ENCODE measurements around the gene TRPV4.
"Not testable (repeated sequence)": the region's sequence is repeated elsewhere in the genome, so short reads cannot be mapped to it uniquely, and the experiment has no call there.

The TRPV4 gene

DNA sequence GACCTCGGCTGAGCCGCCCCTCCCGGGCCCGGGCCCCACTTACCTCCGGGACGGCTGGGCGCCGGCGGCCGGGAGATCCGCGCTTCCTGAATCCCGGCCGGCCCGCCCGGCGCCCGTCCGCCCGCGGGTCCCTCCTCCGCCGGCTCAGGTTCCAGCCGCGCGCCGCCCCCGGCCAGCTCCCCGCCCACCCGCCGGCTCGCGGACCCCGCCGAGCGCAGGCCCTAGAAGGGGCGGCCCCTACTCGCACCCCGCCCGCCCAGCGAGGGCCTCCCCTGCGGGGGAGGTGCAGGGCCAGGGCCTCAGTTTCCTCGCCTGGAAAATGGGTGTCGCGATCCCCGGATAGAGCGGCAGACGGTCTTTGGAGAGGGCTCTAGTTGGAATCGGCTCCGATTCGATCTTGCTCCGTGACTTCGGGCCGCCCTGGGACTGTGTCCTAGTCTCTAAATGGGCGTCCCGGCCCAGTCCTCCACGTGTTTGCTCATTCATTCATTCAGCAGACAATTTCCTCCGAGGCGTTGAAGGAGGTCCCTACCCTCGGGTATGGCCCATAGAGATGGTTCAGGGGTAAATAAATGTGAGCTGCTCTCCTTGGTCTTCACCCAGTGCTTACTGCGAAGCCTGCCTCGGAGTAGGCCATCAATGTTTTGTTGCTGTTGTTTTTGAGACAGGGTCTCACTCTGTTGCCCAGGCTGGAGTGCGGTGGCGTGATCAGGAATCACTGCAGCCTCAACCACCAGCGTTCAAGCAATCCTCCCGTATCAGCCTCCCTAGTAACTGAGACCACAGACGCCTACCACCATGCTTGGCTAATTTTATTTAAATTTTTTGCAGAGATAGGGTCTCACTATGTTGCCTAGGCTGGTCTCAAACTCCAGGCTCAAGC lies at the start of gene TRPV4:
TRPV4 (minus strand) TSS at position 92 of the 883 bp plus-strand sequence. CDS start 18,602 bp downstream, outside the sequence.
- DNase-seq = no peak

- DNase-seq = no peak
Observed at GRCh38 chr12:109881752-109882151, 48.6 kb upstream of the TRPV4 start.

- no peak for DNase-seq
Observed at GRCh38 chr12:109880938-109881337, 47.7 kb upstream of the TRPV4 start.

DNA sequence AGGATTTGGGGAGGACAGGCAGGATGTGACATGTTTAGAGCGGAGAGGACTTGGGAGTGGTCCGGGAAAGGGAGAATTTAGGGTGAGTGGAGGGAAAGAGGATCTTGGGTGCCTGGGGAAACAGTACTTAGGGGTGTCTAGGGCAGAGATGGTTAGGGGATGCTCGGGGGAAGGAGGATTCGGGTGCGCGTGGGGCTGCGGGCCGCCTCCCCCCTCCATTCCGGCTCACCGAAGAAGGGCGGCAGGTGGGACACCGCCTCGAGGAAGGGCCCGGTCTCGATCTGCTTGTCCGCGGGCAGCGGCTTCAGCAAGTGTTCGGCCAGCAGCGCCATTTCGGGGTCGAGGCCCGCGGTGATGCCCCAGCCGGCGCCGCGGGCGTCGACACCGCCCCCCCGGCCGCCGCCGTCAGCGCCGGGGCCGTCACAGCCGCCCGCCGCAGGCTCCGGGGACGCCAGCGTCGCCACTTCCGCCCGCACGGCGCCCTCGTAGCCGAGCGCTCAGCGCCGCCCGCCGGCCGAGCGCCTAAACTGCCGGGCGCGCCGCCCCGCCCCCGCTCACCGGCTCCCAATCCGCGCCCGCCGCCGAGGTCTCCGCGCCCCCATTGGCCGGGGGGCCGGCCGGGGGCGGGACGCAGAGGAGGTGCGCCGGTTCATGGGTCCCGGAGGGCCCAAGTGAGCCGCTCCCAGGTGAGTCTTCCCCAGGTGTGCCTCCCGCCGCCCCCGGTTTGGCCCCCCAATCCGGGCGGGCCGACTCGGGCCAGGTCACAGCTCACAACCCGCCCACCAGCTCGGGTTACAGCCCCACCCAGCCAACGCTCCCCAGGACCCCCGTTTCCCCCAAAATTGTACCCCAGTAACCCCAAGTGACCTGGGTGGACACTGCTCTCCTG lies 47.1 kb upstream of the TRPV4 start, which contains the start of gene GLTP:
GLTP (minus strand) TSS at position 499 of the 889 bp plus-strand sequence; CDS start at position 332, 167 bp downstream.
- peak in 1 of 2 experiments; percentile 50 for DNase-seq

DNA sequence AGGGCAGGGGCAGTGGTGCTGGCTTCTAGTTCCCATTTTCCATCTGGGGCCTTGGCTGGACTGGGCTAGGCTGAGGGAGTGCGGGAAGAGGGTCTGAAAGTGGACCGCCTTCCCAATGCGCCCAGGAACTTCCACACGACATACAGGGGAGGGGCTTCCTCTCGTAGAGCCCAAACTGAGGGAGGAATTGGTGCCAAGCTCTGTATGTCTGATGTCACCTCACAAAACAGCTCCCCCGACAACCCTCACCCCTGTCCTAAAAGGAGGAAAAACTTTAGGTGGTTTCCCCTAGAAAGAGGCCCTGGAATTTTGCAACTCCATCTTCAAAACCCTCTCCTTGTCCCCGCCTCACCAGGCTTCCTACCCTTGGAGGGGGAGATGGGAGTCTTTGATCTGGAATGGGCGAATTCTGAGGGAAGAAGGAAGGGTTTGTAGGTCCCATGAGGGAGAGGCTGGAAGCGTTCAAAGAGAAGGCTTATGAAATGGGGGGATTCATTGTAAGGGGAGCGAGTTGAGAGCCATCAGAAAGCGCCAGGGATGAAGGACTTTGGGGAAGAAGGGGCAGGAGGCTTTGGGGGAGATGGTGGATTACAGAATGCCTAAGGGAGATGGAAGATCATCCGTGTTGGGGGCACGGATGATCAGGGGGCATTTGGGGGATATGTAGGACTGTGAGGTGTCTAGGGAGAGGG lies 46.3 kb upstream of the TRPV4 start:
- no peak for DNase-seq

DNA sequence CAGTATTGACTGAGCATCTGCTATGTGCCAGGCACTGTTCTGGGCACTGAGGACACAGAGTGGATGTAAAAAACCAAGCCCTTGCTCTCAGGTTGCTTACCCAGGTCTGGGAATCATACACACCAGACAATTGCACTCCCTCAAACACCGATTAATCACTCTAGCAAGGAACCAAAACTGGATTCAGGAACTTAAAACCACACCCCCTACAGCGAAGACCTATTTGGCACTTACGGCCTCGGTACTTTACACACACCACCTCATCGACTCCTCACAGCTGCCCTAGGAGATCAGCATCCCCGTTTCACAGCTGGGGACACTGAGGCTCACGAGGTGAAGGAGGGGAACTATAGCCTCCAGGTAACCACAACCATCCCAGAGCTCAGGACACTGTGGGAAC lies 45.6 kb upstream of the TRPV4 start:
- no peak for DNase-seq

GRCh38 chr12:109878247-109878625 lies 45.0 kb upstream of the TRPV4 start:
- DNase-seq = no peak

DNA sequence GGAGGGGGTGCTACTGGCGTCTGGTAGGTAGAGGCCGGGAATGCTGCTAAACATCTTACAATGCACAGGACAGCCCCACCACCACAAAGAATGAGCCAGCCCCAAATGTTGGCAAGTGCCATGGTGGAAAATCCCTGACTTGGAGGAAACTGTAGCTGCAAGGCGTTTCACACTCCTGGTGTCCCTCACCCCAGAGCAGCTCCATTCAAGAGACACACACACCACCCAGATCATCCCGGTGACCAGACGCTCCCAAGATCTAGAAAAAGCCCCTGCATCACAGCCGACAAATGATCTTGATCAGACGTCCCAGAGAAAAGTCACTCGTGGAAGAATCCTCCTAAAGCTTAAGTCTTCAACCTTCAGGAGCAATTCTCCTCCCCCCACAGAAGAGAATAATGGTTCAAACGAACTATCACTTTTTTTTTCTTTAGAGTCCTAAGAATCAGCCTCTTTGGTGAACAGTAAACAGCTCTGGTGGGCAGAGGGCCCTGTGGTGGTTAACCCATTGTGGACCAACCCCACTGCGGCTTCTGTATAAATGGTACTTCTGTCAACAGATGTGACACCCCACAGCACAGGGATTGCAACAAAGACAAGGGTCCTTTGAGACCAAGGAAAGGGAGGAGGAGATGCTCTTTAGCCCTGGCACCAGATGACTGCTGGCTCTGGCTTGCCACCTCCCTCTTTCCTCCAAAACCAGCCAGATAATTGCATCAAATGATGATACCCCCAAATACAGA lies 44.5 kb upstream of the TRPV4 start:
- no peak for DNase-seq

GRCh38 chr12:109876406-109876805 lies 43.2 kb upstream of the TRPV4 start:
- no peak for DNase-seq

DNA sequence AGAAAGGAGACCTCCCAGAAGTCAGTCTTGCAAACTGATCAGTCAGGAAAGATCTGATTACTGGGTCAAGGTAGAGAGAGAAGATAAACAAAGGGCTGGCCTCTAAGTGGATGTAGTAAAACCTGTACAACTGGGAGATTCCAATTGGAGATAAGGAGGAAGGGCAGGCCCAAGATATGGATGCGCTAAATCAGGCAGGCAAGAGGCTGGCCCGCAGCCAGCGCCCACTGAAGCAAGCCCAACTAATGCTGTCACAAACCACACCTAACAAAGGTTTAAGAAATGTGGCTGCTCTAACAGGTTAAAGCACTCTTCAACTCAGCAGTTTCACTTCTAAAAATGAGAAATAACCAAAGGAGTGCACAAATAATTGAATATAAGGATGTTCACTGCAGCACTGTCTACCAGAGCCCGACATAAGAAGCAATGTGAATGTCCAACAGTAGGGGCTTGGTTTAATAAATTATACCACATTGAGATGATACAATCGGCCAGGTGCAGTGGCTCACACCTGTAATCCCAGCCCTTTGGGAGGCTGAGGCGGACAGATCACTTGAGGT lies 42.5 kb upstream of the TRPV4 start:
- no peak for DNase-seq

GRCh38 chr12:109873653-109874052 lies 40.5 kb upstream of the TRPV4 start:
- no peak for DNase-seq

- DNase-seq = no peak
Observed at GRCh38 chr12:109871668-109872314, 38.6 kb upstream of the TRPV4 start.

DNA sequence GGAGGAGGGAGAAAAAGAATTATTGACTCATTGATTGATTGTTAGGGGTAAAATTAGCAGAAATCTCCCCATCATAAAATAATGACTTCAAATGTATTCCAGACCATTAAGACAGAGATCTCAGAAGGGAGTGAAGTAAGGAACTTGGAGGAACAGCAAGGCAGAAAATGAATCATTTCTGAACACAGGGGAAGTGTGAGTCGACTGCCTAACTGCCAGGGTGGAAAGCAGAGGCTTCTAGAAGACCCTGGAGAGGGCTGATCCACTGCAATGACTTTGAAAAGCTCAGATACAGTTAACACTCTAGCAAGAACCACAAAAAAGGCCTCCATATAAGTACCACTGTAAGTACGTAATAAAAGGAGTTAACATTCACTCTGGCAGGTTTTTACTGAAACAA lies 37.5 kb upstream of the TRPV4 start:
- no peak for DNase-seq

DNA sequence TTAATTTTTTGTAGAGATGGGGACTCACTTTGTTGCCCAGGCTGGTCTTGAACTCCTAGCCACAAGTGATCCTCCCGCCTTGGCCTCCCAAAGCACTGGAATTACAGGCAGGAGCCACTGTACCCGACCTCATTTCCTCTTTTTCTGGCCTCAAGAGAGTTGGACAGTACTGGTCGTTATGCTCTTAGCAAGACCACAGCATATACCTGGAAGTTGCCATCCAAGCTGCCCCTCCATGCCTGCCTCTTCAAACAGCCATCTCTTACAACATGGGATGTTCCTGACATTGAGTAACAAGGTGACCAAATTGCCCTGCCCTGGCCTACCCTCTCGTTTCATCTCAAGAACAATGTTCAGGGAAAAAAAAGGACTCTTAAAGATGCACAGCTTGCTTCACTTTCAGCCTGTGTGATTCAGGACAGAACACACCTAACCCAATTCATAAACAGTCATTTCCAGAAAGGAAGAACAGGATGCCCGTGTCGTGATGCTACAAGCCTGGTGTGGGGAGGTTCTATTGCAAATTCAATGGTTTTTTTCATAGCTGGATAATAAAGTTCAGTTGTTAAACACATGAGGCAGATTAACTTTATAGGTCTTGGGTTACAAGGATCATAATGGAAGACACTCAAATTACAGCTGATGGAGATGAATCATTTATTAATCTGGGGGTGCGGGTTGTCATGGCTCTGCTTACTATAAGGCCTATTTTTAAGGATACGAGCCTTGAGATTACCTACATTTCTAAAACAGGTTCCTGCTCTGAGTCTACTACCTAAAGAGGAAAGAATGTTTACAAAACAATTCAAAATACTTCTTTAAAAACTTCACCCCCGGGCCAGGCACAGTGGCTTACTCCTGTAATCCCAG lies 35.2 kb upstream of the TRPV4 start:
- DNase-seq = no peak

- no peak for DNase-seq
Observed at GRCh38 chr12:109864916-109865315, 31.7 kb upstream of the TRPV4 start.

GRCh38 chr12:109863847-109864712 lies 30.9 kb upstream of the TRPV4 start:
- no peak for DNase-seq

GRCh38 chr12:109862491-109862890 lies 29.3 kb upstream of the TRPV4 start:
- DNase-seq = not testable (repeated sequence)

DNA sequence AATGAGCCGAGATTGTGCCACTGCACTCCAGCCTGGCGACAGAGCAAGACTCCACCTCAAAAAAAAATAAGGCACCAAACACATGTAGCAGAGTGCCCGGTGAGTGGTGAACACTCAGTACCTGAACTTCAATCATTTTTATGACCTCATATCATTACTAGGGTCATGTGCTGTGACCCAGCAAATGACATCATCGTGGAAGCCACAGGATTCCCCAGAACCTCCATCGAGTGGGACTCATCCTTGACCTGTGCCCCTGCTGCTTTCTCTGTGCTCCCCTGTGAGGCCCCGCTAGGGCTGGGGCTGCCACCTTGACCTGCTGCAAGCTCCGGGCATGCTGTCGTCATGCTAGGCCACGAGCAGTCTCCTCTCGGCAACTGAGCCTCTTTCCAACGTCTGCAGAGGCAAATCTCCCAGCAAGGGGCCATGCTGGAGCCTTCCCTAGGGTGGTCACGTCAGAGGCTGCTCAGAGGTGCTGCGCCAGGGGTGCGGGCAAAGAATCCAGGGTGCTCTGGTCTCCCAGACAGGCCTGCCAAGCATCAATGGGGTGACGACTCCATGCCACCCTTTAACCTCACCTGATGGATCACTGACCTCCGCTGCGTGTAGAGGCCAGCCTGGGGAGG lies 28.6 kb upstream of the TRPV4 start:
- no peak for DNase-seq

DNA sequence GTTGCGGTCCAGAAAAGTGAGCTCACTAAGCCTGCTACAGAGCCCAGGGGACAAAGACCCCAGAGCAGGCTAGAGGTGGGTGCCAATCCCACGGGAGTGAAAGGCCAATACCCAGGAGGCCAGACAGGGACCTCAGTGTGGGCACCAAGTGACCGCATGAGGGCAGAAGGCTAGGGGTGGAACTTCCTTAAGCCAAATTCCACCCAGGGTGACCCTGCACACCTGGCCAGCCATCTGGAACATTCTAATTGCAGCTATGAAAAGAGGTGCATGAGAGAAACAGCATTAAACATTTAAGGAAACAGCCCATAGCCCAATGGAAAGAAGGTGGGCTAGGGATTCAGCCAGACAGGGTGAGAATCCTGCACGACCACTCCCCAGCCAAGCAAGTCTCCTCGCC lies 27.8 kb upstream of the TRPV4 start:
- DNase-seq = no peak

All from cerebellar nuclear complex (tissue), 1 donor.